Stomach smooth muscle (tissue), 2 donors: ENCODE results near the gene RRP9.
A peak's percentile ranks its signal among the peaks of the same experiment; 100 is the strongest.

Experiments used
- H3K27ac ChIP-seq: one replicate; pipeline ENCODE4 v1.7.0; 2013; ENCODE audit warnings: mild to moderate bottlenecking, low read length, inconsistent platforms
- H3K27me3 ChIP-seq, 2 donors: one replicate each; pipeline ENCODE4 v1.7.0; 2013; ENCODE audit warnings: low read length in 2 of 2; ENCODE audit not compliant: insufficient read depth in 2 of 2, control insufficient read depth in 1 of 2
- H3K36me3 ChIP-seq, 2 donors: one replicate each; pipeline ENCODE4 v1.7.0; 2013; ENCODE audit warnings: low read length in 2 of 2; ENCODE audit not compliant: control insufficient read depth in 2 of 2, insufficient read depth in 2 of 2
- H3K4me1 ChIP-seq: one replicate; pipeline ENCODE4 v1.7.0; 2013; ENCODE audit warnings: low read length; ENCODE audit not compliant: control insufficient read depth, insufficient read depth
- H3K4me3 ChIP-seq, 2 donors: one replicate each; pipeline ENCODE4 v1.7.0; 2013; ENCODE audit warnings: low read length in 2 of 2
- H3K9ac ChIP-seq, 2 donors: one replicate each; pipeline ENCODE4 v1.7.0; 2013; ENCODE audit warnings: low read length in 2 of 2, mild to moderate bottlenecking in 1 of 2
- H3K9me3 ChIP-seq, 2 donors: one replicate each; pipeline ENCODE4 v1.7.0; 2013; ENCODE audit warnings: low read length in 2 of 2; ENCODE audit not compliant: control insufficient read depth in 2 of 2
- donor health status: healthy.
- donor health status: Pancreatic carcinoma.

The RRP9 gene

DNA sequence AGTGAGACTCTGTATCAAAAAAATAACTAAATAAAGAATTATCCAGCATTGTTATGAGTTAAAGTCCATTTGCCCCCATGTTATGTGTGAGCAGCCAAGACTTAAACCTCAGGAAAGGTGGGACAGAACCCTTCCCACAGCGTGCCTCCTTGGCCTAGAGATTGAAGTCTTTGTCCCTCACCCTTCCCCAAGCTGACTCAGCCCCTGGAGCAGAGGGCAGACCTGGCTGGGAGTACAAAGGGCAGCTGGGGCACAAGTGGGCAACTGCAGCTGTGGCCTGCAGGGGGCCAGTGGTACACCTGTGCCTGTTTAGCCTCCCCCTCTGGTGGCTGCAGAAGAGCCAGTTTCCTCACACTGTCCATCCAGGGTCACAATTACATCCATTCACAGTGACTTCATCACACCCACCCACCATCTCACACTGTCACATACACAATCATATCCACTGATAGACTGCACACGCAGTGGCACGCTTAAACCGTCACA lies 40.7 kb upstream of the RRP9 start:
- Histone ChIP-seq H3K4me1 (peaks cover 26% of the 10 kb centered on the region), H3K9ac (peak overlapping the region; percentile 79 to 84), H3K4me3 (peak overlapping the region; percentile 84 to 95)

DNA sequence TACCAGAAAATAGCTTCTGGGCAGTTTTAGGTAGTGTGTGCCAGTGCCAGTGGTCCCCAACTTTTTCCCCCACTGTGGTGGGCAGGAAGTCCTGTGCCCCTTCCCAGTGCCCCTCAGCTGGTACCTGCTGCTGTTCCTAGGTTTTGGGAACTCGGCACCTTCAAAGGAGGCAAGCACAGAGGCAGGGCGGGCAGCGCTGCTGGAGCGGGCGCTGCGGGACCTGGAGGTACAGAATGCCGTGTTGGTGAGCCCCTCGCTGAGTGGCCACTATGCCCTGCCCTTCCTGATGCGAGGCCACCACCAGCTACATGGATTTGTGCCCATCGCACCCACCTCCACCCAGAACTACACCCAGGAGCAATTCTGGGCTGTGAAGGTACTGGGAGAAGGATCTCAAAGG lies 38.5 kb upstream of the RRP9 start:
- Histone ChIP-seq H3K27ac (no peak overlapping the region), H3K36me3 (no peaks in the 10 kb centered on the region), H3K4me1 (peaks cover 36% of the 10 kb centered on the region), H3K27me3 (no peaks in the 10 kb centered on the region), H3K9ac (no peak overlapping the region), H3K9me3 (no peaks in the 10 kb centered on the region), H3K4me3 (no peak overlapping the region)

More for the DNA sequence above, 40.7 kb upstream of the RRP9 start:
- Histone ChIP-seq H3K9me3 (no peaks in the 10 kb centered on the region), H3K36me3 (no peaks in the 10 kb centered on the region), H3K27me3 (no peaks in the 10 kb centered on the region), H3K27ac (peak overlapping the region; percentile 93)

DNA sequence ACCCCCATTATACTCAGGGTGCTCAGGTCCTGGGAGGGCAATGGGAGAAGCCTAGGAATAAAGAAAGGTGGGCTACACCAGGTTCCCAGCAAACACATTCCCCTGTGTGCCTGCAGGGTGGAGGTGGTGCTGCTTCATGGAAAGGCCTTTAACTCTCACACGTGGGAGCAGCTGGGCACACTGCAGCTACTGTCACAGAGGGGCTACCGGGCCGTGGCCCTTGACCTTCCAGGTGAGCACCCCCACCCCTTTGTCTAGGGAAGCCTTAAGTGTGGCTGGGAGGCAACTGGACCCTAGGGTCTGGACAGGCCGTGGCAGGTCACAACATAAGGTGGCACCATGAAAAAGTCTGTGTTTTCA lies 36.4 kb upstream of the RRP9 start:
- Histone ChIP-seq H3K27me3 (no peaks in the 10 kb centered on the region), H3K9me3 (no peaks in the 10 kb centered on the region), H3K4me3 (no peak overlapping the region), H3K27ac (no peak overlapping the region), H3K9ac (no peak overlapping the region), H3K4me1 (peaks cover 44% of the 10 kb centered on the region), H3K36me3 (no peaks in the 10 kb centered on the region)

DNA sequence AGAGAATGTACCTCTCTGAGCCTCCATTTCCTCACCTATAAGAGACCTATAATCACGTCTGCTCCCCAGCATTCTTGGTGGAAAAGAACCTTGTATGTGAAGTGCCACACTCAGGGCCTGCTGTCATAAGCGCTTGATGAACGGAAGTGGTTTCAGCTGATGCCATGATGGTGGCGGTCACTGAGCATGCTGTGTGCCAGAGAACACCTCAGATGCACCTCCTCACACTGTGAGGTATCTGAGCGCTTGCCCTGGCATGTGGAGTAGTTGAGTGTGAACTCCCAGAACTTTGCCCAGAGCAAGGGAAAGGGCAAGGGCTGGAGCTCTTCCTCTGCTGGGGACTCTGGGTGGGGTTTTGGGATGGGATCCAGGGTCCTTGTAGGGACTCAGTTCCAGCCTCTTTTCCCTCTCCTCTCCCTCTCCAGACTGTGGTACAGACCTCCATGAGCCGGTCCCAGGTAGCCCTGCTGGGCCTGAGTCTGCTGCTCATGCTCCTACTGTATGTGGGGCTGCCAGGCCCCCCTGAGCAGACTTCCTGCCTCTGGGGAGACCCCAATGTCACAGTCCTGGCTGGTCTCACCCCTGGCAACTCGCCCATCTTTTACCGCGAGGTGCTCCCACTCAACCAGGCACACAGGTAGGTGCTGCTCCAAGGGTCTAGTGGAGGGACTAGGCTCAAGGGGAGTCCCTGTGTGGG lies 35.9 kb upstream of the RRP9 start:
- H3K9ac ChIP-seq: no peak overlapping the region
- no peaks in the 10 kb centered on the region for H3K36me3 ChIP-seq
- H3K27me3 ChIP-seq: no peaks in the 10 kb centered on the region
- H3K9me3 ChIP-seq: no peaks in the 10 kb centered on the region
- H3K27ac ChIP-seq: no peak overlapping the region
- no peak overlapping the region for H3K4me3 ChIP-seq
- H3K4me1 ChIP-seq: peaks cover 42% of the 10 kb centered on the region

DNA sequence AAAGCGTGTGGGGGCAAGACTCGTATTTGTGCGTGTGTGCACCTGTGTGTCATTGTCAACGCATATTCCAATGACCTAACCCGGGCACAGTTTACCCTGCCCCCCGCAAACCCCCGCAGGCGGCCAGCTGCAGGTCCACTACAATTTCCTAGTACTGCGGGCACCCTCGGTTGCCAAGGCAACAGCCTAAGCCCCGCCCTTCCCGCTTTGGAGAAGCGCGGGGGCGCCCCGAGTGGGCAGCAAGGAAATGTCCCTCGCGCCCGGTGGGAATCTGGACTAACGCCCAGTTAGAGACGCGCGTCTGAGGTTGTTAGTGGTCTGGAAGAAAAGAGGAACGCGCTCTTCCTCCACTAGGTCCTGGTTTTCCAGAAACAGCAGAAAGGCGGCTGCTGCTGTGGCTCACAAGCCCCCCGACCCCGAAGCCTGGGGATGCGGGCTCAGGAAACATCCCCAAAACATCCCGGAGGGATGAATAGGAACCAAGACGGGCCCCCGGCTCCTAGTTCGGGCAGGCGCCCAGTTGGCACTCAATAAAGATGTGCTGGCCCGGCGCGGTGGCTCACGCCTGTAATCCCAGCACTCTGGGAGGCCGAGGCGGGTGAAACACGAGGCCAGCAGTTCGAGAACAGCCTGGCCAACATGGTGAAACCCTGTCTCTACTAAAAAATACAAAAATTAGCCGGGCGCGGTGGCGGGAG lies 34.3 kb upstream of the RRP9 start:
- Histone ChIP-seq H3K36me3 (no peaks in the 10 kb centered on the region), H3K27ac (peak overlapping the region; percentile 94), H3K9ac (peak overlapping the region in 1 of 2 donors; percentile 94), H3K9me3 (no peaks in the 10 kb centered on the region), H3K4me1 (peaks cover 32% of the 10 kb centered on the region), H3K4me3 (peak overlapping the region; percentile 46 to 93), H3K27me3 (no peaks in the 10 kb centered on the region)

DNA sequence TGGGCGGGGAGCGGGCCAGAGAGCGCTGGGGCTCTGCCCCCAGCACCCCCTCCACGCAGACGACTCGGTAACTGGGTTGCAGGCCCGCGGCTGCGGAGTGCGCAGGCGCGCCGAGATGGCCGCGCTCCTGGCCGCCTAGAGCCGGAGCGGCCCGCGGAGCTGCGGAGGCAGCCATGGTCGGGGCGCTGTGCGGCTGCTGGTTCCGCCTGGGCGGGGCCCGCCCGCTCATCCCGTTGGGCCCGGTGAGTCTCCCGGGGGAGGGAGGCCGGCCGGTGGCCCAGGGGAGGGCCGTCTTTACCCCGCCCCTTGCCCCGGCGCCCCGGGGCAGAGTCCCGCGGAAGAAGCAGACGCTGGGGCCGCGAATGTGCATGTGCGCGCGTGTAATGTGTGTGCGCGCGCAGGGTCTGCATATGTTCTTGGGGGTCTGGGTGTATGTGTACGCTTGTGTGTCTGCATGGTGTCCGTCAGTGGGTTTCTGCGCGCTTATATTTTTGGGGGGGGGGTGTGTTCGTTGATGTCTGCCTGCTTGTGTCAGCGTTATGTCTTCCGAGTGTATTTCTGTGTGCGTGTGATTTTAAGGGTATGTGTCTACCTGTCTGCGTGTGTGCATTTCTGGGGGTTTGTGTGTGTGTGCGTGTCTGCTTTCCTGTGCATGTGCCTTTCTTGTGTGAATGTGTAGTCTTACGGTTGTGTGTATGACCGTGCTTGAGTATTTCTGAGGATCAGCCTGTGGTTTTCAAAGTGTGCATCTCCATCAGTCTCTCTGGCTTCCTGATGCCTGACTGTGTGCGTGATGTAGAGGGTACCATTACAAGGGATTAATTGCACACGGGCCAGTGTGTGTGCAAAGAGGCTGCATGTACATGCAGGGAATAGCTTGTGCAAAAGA lies 33.5 kb upstream of the RRP9 start, which contains the start of gene ABHD14A:
ABHD14A (plus strand) TSS at position 102 of the 889 bp plus-strand sequence; CDS start at position 174, 72 bp downstream.
- H3K27ac ChIP-seq: peak within 1 kb of the TSS; percentile 94
- peak within 1 kb of the TSS; percentile 94 to 98 for H3K9ac ChIP-seq
- no peaks in the 10 kb centered on the region for H3K27me3 ChIP-seq
- peak within 1 kb of the TSS; percentile 46 to 93 for H3K4me3 ChIP-seq
- no peaks in the 10 kb centered on the region for H3K9me3 ChIP-seq
- peaks cover 31% of the 10 kb centered on the region for H3K4me1 ChIP-seq
- no peaks in the 10 kb centered on the region for H3K36me3 ChIP-seq

DNA sequence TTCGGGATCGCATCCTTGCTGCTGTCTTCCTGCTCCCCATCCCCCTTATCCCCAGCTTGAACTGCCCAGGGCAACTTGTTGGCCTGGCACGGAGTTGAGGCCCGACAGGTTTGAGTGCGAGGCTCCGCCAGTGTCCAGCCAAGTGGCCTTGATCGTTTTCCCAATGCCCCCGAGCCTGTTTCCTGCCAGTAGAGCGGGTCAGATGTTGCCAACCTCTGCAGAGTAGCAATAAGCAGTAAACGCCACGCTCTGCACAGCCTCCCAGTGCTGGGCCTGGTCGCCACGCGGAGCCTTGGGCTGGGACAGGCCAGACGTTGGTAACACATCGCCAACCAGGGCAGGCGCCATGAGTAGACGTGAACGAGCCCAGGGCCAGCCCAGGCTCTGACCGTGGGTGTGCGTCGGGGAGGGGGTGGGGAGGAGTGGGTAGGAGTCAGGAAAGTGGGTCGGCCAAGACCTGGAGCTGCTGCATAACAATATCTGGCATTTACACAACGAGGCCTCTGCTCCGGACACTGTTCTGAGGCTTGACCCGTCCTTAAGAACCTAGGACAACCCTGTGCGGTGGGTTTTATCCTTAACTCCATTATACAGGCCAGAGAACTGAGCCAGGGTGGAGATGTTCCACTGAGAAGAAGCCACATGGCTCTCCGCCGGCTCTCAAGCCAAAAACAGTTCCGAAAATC lies 32.7 kb upstream of the RRP9 start:
- peak overlapping the region; percentile 61 to 94 for H3K9ac ChIP-seq
- peaks cover 31% of the 10 kb centered on the region for H3K4me1 ChIP-seq

DNA sequence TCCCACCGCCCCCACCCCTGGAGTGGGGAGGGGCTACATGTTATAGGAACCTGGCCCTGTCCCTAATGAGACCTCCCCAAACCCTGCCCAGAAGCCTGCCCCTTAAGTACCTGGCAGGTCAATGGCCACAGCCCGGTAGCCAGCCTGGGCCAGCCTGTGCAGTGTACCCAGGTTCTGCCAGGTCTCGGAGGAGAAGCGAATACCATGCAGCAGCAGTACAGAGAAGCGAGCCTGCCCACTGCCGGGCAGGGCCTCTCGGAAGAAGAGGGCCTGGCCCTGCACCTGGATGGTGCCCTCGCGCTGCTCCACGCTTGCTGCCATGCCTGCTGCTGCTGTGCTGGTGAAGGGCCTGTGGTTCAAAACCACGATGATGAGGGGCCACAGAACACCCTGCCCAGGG lies 29.6 kb upstream of the RRP9 start:
- H3K27ac ChIP-seq: no peak overlapping the region
- H3K36me3 ChIP-seq: no peaks in the 10 kb centered on the region
- H3K4me1 ChIP-seq: peaks cover 48% of the 10 kb centered on the region
- H3K4me3 ChIP-seq: no peak overlapping the region
- no peak overlapping the region for H3K9ac ChIP-seq
- H3K9me3 ChIP-seq: no peaks in the 10 kb centered on the region
- H3K27me3 ChIP-seq: no peaks in the 10 kb centered on the region

More for the DNA sequence above, 32.7 kb upstream of the RRP9 start:
- Histone ChIP-seq H3K27ac (peak overlapping the region; percentile 94), H3K27me3 (no peaks in the 10 kb centered on the region), H3K9me3 (no peaks in the 10 kb centered on the region), H3K36me3 (no peaks in the 10 kb centered on the region), H3K4me3 (peak overlapping the region; percentile 46 to 93)

DNA sequence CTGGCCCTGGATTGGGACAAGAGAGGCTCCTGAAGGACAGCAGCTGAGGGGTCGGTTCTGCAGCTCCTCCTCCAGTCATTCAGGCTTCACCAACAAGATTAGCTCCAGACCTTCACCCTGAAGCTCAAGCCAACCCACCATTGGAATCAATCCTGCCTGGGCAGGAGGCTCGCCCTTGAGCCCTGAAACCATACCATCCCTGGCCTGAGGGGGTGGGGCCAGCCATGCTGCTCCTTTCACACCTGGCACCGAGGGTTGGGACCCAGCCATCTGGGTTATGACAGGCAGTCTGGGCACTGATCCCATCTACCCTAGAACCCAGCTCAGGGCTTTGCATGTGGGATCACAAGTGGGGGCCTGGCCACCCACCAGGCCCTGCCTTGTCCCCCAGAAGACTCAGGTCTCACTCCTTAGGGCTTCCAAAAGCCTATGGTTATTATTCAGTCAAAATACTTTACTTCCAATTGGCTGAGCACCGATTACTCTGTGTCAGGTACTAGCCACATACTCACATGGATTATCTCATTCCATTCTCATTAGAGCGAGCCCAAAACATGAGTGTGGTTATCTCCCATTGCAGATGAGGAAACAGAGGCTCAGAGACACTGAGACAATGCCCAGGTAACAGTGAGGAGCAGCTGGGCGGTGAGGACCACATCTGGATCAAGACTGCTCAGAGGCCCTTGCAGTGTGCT lies 29.0 kb upstream of the RRP9 start:
- Histone ChIP-seq H3K4me3 (no peak overlapping the region), H3K9ac (no peak overlapping the region), H3K36me3 (no peaks in the 10 kb centered on the region), H3K27ac (no peak overlapping the region), H3K4me1 (peaks cover 50% of the 10 kb centered on the region), H3K9me3 (no peaks in the 10 kb centered on the region), H3K27me3 (no peaks in the 10 kb centered on the region)
